A204.1 (cell line): Measurements from ENCODE around the gene SETBP1.

Experiments used
- FAIRE-seq: peaks from 2 replicates; lab custom pipeline; 2012; peaks lifted over from hg19 to GRCh38; lab: Jason Lieb, UNC

The SETBP1 gene

GRCh38 chr18:45039376-45039775, 358.7 kb downstream of the SETBP1 start:
- FAIRE-seq, result no peak

DNA sequence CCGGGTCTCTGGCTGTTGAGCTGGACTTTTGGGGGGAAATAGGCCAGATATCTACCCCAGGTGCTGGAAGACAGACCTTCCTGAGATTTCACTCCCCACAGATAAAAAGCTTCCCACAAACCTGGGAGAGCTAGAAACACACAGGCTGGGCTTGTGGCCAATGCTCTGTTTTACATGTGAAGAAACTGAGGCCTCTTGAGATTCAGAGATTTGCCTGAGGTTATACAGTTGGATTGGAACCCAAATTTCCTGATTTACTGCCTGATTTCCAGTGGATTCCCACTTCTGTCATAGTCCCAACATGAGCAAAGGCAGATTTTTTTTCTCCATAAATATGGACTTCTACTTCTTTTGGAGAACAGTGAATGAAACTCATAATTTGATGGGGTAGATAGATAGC, 360.2 kb downstream of the SETBP1 start:
- FAIRE-seq, result no peak

DNA sequence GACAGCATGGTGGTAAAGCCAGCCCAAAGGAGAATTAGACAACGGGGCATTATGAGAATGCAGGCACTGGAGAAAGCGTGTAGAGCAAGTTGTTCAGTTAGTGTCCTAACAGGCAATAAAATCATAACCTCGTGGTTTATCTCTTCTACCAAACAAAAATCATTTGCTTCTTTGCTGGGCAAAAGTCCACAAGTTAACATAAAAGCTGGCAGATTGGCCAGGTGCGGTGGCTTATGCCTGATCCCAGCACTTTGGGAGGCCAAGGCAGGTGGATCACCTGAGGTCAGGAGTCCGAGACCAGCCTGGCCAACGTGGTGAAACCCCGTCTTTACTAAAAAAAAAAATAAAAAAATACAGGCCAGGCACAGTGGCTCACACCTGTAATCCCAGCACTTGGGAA, 364.1 kb downstream of the SETBP1 start:
- FAIRE-seq, result no peak

- no peak for FAIRE-seq
Measured at GRCh38 chr18:45046228-45046627, 365.5 kb downstream of the SETBP1 start.

GRCh38 chr18:45046961-45047360, 366.3 kb downstream of the SETBP1 start:
- FAIRE-seq, result no peak

GRCh38 chr18:45049578-45050319, 369.1 kb downstream of the SETBP1 start:
- FAIRE-seq, result no peak

- no peak for FAIRE-seq
Measured at GRCh38 chr18:45050712-45051601, 370.3 kb downstream of the SETBP1 start.

- no peak for FAIRE-seq
Measured at GRCh38 chr18:45054636-45055035, 373.9 kb downstream of the SETBP1 start.

DNA sequence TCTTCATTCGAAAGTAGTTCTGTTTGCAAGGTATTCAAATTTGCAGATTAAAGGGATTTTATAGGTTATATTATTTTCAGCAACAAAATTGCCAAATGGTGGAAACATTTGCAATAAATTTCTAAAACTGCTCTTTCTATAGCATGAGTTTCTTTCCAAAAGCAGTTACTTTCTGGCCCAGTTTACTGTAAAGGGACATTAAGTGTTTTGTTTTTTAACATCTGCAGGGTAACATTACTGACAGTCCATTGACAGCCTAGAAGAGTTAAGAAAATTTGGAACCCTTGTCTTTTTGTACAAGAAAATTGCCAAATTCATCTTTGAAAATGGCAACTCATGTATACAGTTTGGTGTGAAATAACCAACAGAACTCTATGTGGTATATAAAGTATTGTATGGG, 375.1 kb downstream of the SETBP1 start:
- FAIRE-seq, result no peak

DNA sequence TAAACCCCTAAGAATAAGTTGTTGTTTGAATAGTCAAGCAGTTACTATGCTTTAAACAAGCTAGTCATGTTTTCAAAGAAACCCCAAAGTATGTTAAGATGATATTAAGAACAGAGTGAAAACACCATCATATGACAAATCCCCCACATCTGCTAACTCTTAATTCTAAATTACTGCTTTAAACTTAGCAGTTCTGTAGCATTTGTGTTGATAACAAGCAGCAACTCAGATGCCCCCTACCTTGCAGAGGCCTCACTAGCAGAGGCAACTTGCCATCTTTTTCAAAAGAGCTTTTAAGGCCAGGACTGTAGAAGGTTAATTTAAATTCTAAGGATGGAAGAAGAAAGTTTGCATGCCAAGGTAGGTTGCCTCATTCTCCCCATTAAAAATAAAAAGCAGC, 376.2 kb downstream of the SETBP1 start:
- FAIRE-seq, result no peak

DNA sequence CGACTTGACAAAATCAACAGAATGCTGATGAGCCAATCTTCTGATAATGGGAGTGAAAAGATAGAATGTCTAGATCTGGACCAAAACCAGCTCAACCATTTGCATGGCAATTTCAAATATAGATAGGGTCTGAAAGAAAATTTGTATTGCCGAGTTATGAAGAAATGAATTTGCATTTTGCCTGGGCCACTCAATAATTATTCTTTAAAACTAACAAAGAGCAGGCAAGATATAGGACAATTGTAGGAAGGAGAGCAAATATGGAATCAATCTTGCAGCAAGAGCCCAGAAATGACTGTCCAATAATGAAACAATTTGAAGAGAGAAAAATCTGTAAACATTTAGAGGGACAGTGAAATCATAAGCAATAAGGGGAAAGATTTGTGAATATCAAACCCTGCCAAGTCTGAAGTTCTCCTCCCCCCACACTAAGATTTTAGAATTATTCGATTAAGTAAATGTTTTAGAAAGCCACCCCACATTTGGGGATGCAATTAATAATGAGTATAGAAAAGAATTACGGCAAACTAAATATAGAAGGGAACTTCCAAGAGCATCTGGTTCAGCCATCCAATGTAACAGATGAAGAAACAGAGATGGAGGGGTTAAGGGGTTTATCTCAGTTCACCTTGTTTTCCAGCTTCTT, 377.4 kb downstream of the SETBP1 start:
- FAIRE-seq, result no peak

DNA sequence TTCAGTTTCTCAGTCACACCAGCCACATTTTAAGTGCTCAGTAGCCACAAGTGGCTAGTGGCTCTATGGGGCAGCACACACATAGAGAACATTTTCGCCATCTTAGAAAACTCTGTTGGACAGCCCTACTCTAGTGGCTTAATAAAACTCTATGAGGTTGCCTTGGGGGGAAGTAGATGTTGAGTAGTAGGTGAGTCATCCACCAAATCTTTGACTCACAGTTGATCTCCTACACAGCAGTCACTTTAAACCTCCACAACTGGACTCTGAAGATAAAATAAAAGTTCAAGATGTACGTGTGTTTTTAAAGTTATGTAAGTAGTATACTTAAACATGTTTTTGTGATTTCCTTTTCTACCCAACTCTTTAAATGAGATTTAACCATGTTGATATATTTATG, 379.0 kb downstream of the SETBP1 start:
- FAIRE-seq, result no peak

GRCh38 chr18:45060102-45060501, 379.4 kb downstream of the SETBP1 start:
- no peak for FAIRE-seq

DNA sequence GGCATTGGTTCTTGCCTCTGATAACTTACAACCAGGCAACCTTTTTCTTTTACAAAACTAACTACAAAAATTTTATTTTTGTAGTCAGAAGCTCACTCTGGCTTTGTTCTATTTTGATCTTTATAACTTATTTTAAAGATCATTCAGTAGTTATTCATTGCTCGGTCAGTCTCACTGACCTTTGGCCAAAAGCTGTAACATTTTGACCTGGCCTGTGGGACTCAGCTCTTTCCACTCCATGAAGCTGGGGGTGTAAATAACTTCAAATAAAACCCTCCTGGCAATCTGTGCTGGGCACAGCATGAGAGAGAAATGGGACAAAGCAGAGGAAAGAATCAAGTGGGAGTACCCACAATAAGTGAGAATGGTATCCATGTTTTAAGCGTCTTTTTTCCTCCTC, 380.7 kb downstream of the SETBP1 start:
- FAIRE-seq, result no peak

DNA sequence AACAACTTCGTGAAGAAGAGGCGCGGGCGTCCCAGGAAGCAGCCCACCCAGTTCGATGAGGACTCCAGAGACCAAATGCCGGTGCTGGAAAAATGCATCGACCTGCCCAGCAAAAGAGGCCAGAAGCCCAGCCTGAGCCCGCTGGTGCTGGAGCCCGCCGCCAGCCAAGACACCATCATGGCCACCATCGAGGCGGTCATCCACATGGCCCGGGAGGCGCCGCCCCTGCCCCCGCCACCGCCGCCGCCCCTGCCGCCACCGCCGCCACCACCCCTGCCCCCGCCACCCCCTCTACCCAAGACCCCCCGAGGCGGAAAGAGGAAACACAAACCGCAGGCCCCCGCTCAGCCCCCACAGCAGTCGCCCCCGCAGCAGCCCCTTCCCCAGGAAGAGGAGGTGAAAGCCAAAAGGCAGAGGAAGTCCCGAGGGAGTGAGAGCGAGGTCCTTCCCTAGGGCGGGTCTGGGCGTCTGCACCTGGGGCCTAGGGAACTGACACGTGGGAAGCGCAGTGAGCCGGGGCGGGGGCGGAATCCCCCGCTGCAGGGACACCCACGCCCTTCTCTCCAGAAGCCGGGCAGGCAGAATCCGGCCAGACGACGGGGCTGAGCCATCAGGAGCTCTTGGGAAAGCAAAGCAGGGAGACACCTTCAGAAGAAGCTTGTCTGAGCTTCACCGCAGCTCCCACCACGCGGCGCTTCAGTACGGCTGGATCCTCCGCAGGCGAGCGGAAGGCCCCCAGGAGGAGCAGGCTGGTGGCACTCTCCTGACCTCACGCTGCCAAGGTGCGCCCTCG, 382.8 kb downstream of the SETBP1 start:
- FAIRE-seq, result no peak

GRCh38 chr18:45066210-45066609, 385.5 kb downstream of the SETBP1 start:
- no peak for FAIRE-seq

GRCh38 chr18:45066886-45067285, 386.2 kb downstream of the SETBP1 start:
- FAIRE-seq, result no peak

DNA sequence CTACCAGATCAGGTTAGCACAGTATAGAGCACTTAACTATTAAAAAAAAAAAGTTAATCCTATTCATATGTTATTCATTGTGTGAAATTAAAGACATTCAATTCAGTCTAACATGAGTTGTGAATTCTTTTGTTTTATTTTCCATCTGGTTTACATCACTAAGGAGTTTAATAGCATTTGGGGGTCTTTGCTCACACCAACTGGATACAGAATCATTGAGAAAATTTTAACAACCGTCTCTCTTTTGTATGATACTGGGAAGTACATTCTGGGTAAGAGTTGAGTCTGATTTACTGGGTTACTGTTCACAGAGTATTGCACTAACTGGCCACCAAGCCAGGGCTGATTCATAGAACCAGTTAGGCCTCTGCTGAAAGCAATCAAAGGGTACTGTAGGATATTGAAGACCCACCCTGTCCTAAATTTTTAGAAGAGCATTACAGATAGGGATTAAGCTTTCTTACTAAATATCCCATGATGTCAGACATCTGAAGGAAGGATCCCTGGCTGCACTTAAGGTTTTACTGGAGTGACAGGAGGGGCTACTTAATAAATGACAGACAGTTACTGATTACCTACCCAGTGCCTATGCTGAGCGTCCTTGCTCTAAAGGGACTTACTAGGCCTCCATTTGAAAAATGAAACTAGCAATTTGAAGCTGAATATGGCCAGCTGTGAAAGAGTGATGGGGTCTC, 387.9 kb downstream of the SETBP1 start:
- FAIRE-seq, result no peak

DNA sequence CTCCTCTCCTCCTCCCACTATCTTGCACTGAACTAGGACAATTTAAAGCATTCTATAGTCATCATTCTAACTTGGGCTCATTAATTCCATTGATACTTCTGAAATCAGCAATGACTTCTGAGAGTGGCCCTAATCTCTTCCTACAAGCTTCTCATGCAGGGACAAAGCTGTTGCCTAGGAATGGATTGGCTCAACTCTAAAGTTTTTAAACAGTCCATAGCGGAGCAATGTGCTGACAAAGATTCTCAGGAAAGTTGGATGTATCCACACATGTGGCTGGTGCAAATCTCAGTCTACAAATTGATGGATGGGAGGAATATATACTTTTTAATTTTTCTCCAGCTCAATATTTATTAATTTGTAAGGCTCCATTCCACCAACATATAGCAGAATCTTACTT, 388.9 kb downstream of the SETBP1 start:
- no peak for FAIRE-seq

DNA sequence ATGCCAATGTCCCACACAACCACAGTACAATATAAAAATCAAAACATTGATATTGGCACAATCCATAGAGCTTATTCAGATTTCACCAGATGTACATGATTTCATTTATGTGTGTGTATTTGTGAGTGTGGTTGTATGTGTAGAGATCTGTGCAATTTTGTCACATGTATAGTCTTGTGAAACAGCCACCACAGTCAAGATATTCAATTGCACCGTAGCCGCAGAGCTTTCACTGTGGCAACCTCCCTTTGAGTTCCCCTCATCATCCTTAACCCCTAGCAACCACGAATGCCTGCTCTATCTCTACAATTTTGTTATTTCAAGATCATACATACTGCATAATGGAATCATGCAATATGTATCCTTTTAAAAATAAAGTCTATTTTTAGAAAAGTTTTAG, 391.3 kb downstream of the SETBP1 start:
- FAIRE-seq, result no peak

DNA sequence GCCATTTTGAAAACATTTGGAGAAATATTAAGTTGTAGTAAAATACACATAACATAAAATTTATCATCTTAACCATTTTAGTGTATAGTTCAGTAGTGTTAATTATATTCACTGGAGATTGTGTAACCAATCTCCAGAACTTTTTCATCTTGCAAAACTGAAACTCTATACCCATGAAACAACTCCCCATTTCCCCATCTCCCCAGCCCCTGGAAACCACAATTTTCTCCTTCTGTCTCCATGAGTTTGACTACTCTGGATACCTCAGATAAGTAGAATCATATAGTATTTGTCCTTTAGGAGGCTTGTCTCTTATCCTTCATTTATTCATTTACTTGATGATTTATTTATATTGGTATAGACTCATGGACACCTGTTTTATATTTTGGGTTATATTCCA, 392.9 kb downstream of the SETBP1 start:
- no peak for FAIRE-seq
